PFSK-1 (cell line): ENCODE measurements around the gene SASH1.

ENCODE experiments used
- FOXP2 ChIP-seq: optimal IDR thresholded peaks from 2 replicates; pipeline ENCODE3; 2011; ENCODE audit warnings: borderline replicate concordance, control low read depth, inconsistent platforms; ENCODE audit not compliant: insufficient read depth; ENCODE audit errors: extremely low read length, extremely low read depth
- POLR2AphosphoS5 ChIP-seq: IDR thresholded peaks from 2 replicates; pipeline ENCODE4 v1.6.1; 2012; ENCODE audit warnings: low read depth, mild to moderate bottlenecking, control low read depth, low read length, moderate library complexity
- REST ChIP-seq, 2 experiments: IDR thresholded peaks; 2 replicates each; pipeline versions ENCODE4 v1.6.1 to v1.8.0; 2011 to 2012; ENCODE audit warnings: low read depth in 2 of 2, low read length in 2 of 2, control low read depth in 1 of 2, inconsistent platforms in 1 of 2, mild to moderate bottlenecking in 1 of 2, moderate library complexity in 1 of 2; ENCODE audit not compliant: insufficient read depth in 1 of 2
- SIN3A ChIP-seq: IDR thresholded peaks from 2 replicates; pipeline ENCODE4 v1.6.1; 2012; ENCODE audit warnings: mild to moderate bottlenecking, low read length, moderate library complexity, borderline replicate concordance; ENCODE audit not compliant: insufficient read depth
- TAF1 ChIP-seq: IDR thresholded peaks from 2 replicates; pipeline ENCODE4 v1.6.1; 2012; ENCODE audit warnings: low read length, control low read depth, borderline replicate concordance; ENCODE audit not compliant: insufficient read depth

Gene SASH1

GRCh38 chr6:148593130-148593812 lies 250.6 kb downstream of the SASH1 start:
- no peak for TF ChIP-seq TAF1
- TF ChIP-seq POLR2AphosphoS5: no peak
- TF ChIP-seq REST (IDR thresholded peaks at IDR 0.05; ENCODE audit: insufficient read depth in 1 of 2, low read depth in 2 of 2, low read length in 2 of 2): no peak
- TF ChIP-seq SIN3A: no peak
- TF ChIP-seq FOXP2: no peak

- TF ChIP-seq FOXP2: no peak
- no peak for TF ChIP-seq REST (IDR thresholded peaks at IDR 0.05; ENCODE audit: insufficient read depth in 1 of 2, low read depth in 2 of 2, low read length in 2 of 2)
- no peak for TF ChIP-seq TAF1
- no peak for TF ChIP-seq SIN3A
- TF ChIP-seq POLR2AphosphoS5: no peak
Observed at GRCh38 chr6:148593813-148594170, 251.2 kb downstream of the SASH1 start.

GRCh38 chr6:148595550-148595949 lies 252.9 kb downstream of the SASH1 start:
- TF ChIP-seq POLR2AphosphoS5 (no peak), FOXP2 (no peak), TAF1 (no peak), SIN3A (no peak), REST (IDR thresholded peaks at IDR 0.05; ENCODE audit: insufficient read depth in 1 of 2, low read depth in 2 of 2, low read length in 2 of 2) (no peak)

DNA sequence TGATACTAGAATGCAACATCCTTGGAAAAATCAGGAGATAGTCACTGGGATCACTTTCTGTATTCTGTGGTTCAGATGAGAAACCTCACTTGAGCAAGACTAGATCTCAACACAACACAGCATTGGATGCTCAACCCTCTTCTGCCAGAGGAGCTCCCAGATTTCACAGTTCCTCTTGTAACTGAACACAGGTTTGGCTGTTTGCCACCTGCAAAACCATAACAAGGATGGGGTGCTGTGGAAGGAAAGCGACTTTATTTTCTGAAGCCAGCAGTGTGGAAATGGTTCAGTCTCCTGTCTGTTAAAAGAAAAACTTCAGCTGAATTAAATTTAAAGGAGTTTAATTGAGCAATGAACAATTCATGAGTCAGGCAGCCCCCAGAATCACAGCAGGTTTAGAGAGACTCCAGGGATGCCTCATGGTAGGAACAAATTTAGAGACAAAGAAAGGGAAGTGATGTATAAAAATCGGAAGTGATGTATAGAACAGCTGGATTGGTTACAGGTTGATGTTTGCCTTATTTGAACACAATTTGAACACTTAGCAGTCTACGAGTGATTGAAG lies 254.3 kb downstream of the SASH1 start:
- no peak for TF ChIP-seq POLR2AphosphoS5
- TF ChIP-seq SIN3A: no peak
- TF ChIP-seq TAF1: no peak
- no peak for TF ChIP-seq FOXP2
- no peak for TF ChIP-seq REST (IDR thresholded peaks at IDR 0.05; ENCODE audit: insufficient read depth in 1 of 2, low read depth in 2 of 2, low read length in 2 of 2)
